NAMALWA (cell line): ENCODE measurements around the gene CCDC66.
"Not testable (repeated sequence)": the region's sequence is repeated elsewhere in the genome, so short reads cannot be mapped to it uniquely, and the experiment has no call there.

Experiments used
- DNase-seq: peaks from one replicate; pipeline ENCODE4 v3.0.0-alpha.2; 2015; ENCODE audit warnings: low spot score

The CCDC66 gene

DNA sequence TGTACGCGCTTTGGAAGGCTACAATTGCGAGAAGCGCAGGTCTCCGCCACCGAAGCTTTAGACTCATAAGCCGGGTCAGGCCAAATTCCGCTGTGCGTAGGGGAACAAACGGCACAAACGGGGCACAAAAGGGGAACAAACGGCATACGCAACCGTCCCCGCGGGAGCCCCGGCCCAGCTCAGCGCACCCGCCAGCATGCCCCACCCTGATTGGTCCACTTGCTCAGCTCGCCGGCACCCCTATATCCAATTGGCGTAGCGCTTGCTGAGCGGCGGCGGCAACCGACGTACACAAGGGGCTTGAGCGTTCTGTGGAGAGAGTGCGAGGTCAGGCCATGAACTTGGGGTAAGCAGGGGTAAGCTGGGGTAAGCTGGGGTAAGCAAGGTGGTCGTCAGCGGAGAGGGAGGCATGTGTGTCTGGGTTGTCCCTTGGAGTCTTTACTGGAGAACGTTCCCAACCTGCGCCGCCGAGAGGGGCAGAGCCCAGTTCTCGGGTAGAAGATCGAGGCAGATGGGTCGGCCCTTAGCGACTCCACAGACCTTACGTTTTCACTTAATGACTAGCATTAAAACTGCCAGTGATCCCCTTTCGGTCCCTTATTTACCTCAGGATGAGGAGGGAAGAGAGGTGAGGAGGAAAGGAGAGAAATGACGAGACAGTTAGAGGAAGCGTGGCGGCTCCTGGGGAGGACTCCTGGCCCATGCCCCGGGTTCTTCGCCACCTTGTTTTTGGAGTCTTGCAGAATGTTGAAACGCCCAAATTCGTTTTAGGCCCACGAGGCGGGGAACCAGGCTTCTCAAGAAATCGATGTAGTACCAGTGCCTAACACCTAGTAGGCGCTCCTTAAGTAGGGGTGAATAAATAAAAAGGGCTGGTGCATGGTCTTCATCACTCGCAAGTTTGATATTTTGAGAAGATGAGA, at the start of gene CCDC66:
Gene CCDC66, plus strand, starts transcription at position 268 of the 923 bp plus-strand sequence. Its CDS starts 68 bp downstream, at position 336.
- peak; percentile 88 for DNase-seq

DNA sequence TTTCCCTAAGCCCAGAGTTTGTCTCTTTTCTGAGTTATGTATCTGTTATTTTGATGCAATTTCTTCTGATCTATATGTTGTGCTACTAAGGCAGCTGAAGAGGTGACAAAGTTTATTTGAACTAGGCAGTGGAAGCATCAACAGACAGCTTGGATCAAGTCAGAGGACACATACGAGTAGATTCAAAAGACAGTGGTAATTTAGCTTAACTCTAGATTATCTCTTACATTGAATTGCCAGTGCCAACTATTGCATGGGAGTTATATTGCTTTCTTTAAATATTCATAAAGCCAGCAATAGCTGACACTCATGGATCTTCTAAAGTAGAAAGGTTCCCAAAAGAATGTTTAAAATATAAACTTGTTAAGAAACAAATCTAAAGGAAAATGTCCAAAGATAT, 37.3 kb upstream of the CCDC66 start:
- DNase-seq: no peak

DNA sequence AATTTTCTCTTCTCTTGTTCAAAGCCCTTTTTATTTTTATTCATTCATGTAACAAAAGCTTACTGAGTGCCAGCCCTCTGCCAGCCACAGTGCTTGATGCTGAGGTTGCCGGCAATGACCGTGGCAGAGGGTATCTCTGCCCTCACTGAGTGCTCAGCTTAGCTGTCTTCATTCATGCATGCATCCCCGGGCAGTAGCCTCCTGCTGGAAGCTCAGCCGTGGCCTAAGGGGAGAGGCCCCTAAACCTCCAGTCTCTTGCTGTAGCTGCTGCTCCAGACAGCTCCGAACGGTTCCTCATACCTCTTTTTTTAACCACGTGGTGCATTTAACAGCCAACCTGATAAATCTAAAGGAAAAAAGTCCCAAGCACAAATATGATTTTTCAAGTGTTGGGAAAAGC, 34.6 kb upstream of the CCDC66 start:
- DNase-seq: no peak

DNA sequence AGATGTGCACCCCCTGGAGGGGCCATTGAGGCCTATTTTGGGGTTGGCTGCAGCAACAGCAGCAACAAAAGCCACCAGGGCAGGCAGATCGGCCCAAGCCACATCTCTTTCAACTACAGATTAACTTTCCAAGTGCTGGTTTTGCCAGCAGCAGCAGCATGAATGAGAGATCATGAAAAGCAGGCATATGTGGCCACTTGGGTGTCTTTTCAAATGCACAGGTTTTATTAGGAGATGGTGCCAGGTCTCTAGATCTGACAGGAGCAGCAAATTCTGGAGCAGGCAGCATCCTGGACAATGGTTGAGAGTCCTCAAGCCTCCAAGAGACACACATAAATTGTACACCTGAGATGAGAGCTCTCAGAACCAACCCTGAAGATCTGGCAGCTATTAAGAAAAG, 31.7 kb upstream of the CCDC66 start:
- DNase-seq: no peak

DNA sequence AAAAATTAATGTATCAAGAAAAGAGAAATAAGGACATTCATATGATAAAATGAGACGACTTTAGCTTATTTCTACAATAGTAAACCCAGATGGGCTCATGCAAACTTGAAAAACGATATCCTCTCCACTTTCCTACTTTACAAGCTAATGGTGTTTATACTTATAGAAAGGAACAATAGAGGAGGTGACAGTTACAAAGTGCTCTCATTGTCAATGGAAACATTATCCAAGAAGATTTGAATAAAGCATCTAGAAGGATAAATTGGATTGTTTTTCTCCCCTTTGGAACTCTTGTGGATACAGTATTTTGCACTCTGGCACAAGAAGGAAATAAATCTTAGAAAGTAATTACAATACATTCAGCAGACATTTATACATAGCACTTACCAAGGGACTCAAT, 20.2 kb upstream of the CCDC66 start:
- DNase-seq: no peak

DNA sequence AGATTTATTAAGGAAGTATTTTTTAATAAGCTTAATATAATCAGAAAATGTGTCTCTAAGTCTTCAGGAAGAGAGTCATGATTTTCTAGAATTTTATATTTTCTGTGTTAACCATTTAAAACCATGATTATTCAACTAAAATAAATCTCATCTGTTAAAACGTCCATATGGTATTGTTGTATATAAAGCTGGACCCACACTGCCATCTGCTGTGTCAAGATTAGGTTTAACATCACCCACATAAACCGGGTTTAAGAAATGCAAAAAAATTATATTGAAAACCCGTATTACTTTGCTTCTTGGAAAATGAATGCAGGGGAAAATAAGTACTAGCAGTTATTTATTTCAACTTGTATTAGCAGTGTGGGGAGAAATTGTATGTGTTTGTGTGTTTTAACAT, 9.5 kb upstream of the CCDC66 start:
- DNase-seq: peak; percentile 12

DNA sequence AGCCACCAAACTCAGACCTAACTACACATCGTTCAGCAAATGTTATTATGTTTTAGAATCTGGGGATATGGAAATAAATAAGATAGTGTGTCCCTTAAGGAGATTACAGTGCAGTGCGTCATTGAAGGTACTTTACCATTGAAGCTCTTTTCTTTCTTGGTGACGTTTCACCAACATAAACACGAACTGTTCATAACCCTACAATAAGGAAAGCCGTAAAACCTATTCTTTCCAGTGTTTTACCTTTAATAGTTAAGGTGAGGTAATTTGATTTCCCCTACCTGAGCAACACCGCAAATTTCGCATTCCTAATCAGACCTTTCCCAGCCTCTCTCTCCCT, 826 bp downstream of the CCDC66 start:
- DNase-seq: no peak

DNA sequence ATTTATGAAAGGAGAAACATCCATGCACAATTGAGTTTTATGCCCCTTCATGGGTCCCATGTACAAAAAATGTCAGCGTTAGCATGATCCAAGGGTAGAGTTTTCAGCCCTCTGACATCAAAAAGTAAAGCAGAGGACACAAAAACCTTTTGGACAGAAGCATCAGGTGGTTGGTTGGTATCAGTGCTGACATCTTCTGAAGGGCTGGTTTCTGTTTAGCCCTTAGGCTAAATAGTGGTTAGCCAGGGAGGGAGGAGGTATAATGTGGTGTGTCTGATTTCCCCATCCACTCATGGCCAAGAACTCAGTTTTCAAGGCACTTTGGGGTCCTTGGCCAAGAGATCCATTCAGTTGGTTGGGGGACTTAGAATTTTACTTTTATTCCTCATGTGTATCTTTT, 16.5 kb downstream of the CCDC66 start:
- DNase-seq: no peak

DNA sequence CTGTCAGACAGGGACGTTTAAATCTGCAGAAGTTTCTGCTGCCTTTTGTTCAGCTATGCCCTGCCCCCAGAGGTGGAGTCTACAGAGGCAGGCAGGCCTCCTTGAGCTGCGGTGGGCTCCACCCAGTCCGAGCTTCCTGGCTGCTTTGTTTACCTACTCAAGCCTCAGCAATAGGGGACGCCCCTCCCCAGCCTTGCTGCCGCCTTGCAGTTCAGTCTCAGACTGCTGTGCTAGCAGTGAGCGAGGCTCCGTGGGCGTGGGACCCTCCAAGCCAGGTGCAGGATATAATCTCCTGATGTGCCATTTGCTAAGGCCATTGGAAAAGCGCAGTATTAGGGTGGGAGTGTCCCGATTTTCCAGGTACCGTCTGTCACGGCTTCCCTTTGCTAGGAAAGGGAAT, 25.0 kb downstream of the CCDC66 start:
- not testable (repeated sequence) for DNase-seq

DNA sequence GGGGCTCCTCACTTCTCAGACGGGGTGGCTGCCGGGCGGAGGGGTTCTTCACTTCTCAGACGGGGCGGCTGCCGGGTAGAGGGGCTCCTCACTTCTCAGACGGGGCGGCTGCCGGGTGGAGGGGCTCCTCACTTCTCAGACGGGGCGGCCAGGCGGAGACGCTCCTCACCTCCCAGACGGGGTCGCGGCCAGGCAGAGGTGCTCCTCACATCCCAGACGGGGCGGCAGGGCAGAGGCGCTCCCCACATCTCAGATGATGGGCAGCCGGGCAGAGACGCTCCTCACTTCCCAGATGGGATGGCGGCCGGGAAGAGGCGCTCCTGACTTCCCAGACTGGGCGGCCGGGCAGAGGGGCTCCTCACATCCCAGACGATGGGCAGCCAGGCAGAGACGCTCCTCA, 27.3 kb downstream of the CCDC66 start:
- not testable (repeated sequence) for DNase-seq

DNA sequence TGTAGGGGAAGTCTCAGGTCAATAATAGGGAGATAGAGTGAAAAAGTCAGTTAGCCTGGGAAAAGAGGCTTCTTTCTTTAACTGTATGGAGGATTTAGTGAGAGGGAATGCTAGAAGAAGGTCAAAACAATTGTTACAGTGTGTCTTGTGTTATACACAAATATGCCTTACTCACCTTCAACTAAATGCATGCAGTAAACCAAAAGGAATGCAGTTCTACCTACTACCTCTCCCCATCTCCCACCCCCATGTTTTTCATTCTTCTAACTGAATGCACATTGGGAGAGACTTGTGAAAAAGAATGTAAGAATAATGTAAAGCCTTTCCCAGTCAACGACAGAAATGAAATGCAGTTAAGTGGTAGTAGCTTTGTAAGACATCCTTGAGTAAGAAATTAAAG, 33.8 kb downstream of the CCDC66 start:
- DNase-seq: no peak

DNA sequence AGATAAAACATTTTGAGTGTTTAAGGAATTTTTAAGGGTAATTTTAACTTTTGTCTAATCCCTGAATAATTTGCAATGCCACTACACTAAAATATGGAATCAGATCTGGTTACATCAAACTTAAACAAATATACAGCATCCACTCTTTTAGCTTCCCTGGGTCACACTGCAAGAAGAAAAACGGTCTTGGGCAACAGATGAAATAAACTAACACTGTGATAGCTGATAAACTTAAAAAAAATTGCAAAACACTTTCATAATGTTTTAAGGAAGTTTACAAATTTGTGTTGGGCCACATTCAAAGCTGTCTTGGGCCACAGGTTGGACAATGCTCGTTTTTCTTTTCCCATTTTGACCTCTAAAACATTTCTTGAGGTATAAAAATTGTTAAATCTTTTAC, 34.3 kb downstream of the CCDC66 start:
- no peak for DNase-seq

DNA sequence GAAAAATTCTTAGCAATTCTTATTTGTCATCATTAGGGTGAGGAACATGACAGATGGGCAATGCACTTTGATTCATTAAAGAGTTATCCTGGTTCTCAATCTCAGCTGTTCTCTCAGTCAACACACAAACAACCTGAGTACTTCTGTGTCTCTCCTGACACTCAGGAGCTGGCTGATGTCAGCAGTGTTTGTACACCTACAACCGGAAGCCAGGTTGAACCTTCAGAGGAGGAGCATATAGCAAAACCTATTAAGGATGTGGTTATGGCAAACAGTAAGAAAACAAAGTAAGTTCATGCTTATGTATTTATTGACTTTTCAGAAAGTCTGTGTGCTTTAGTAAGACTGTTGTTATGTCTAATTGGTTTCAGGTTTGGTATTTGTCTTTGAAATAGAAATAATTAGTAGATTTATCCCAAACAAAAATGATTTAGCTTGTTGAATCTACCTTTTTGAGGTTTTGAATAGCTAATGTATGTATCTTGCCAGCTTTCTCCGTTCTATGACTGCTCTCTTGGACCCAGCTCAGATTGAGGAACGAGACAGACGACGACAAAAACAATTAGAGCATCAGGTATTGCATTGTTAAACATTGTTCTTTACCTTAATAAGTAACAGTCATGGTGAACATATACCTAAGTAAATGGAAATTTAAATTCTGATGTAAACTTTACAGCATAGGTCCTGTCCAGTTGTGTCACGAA, 36.6 kb downstream of the CCDC66 start:
- DNase-seq: no peak

DNA sequence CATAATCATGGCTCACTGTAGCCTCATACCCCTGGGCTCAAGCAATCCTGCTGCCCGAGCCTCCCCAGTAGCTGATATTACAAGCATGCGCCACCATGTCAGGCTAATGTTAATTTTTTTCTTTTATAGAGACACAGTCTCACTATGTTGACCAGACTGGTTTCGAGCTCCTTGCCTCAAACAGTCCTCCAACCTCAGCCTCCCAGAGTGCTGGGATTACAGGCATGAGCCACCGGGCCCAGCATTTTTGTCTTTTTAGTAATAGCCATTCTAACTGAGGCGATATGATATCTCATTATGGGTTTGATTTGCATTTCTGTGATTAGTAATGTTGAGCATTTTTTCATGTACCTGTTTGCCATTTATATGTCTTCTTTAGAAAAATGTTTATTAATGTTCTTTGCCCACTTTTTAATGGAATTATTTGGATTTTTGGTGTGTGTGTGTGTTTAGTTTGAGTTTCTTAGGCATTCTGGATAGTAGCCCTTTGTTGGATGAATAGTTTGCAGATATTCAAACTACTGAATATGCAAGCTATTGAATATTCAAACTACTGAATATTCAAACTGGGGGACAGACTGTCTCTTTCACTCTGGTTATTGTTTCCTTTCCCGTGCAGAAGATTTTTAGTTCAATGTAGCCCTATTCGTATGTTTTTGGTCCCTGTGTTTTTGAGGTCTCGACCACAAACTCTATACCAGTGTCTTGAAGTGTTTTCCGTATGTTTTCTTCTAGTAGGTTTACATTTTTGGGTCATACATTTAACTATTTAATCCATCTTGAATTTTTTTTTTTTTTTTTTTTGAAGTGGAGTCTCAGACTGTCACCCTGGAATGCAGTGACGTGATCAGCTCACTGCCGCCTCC, 39.2 kb downstream of the CCDC66 start:
- DNase-seq: no peak

DNA sequence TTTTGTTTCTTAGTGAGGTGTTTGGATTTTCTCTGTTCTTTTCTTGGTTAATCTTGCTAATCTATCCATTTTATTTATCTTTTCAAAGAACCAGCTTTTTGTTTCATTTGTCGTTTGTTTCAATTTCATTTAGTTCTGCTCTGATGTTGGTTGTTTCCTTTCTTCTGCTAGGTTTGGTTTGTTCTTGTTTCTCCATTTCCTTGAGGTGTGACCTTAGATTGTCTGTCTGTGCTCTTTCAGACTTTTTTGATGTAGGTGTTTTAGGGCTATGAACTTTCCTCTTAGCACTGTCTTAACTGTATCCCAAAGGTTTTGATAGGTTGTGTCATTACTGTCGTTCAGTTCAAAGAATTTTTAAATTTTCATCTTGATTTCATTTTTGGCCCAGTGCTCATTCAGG, 51.5 kb downstream of the CCDC66 start:
- not testable (repeated sequence) for DNase-seq

DNA sequence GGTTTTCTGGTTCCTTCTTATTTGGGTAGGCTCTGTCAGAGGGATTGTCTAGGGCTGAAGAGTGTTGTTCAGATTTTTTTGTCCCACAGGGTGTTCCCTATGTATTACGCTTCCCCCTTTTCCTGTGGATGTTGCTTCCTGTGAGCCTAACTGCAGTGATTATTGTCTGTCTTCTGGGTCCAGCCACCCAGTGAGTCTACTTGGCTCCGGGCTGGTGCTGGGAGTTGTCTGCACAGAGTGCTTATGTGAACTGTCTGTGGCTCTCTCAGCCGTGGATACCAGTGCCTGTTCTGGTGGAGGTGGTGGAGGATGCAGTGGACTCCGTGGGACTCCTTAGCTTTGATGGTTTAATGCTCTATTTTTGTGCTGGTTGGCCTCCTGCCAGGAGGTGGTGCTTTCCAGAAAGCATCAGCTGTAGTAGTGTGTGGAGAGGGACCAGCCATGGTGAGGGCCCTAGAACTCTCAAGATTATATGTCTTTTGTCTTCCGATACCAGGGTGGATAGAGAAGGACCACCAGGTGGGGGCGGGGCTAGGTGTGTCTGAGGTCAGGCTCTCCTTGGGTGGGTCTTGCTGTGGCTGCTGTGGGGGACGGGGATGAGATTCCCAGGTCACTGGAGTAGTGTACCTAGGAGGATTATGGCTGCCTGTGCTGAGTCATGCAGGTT, 53.8 kb downstream of the CCDC66 start:
- DNase-seq: no peak

DNA sequence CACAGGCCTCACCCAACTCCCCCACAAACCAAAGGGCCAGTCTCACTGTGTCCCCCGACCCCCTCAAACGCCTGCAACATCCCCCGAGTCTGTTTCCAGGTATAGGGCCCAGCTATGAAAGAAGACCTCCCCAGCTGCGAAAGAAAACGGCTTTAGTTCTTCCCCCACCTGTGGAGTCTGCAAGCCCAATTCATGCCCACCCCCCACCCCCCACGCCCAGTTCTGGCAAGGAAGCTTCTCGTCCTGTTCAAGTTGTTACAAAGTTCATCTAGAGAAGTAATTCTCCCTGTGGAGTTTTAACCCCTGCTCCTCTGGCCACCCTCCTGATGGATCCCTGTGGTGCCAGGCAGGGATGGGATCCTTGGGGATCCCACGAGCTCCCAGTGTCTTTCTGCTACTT, 54.4 kb downstream of the CCDC66 start:
- no peak for DNase-seq

DNA sequence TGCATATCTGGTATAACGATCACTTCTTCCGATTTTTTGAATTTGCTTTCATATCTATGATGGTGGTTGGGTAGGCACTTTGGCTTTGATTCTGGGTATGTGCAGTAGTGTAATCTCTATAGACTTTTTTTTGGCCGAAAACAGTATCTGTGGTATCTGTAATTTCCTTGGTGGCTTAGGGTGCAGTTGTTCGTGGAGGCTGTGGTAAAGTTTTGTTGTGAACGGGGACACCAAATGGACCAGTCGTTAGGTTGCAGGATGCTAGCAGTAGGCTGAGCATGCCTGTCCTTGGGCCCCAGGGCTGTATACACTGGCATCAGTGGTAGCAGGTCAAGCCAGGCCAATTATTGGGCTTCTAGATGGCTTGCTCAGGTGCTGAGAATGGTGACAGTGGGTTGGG, 55.2 kb downstream of the CCDC66 start:
- DNase-seq: no peak

DNA sequence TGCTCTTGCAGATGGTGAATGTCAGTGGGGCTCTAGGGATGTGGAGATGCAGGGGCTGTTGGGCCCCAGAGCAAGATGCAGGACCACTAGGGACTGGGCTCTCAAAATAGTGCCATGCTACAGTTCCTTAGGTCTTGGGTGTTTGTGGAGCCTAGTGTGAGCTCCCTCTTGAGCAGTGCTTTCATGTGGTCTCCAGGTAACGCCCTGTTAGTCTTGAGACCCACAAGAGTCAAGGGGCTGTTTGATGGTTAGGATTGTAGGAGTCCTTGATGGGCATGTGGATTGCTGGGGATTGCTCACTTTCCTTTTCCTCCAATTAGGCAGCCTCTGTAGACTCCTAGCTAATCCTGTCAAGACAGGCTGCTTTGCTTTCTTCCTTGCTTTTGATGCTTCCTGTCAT, 56.0 kb downstream of the CCDC66 start:
- no peak for DNase-seq

DNA sequence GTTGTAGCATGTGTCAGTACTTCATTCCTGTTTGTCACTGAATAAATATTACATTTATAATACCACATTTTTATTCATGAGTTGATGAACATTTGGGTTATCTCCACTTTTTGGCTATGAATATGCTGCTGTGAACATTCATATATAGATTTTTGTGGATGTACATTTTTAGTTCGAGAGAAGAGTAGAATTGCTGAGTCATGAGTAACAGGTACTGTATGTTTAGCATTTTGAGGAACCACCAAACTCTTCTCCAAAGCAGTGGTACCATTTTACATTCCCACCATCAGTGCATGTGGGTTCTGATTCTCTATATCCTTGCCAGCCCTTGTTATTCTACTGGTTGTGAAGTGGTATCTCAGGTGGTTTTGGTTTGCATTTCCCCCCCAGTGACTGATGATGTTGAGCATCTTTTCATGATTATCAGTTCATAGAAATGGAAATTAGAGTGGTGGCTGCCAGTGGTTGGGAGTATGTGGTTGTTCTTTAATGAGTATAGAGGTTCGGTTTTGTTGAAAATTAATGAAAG, 59.6 kb downstream of the CCDC66 start:
- DNase-seq: no peak

DNA sequence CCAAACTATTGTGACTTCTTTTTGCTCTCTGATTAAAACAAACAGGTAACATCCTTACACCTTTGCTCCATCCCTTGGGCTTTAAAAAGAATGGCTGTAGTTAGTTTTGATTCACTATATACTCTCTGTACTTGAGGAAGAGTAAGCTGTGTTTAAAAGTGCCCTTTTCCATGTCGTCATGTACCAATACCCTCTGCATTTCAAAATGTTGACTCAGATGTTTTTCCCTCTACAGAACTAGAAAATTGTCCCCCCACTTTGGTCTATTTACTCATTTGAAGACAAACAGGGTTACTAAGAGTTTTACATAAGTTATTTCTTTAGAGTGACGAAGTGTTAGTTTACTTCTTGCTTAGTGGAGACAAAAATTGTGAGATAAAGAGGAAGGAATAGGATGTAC, 63.4 kb downstream of the CCDC66 start:
- DNase-seq: no peak

DNA sequence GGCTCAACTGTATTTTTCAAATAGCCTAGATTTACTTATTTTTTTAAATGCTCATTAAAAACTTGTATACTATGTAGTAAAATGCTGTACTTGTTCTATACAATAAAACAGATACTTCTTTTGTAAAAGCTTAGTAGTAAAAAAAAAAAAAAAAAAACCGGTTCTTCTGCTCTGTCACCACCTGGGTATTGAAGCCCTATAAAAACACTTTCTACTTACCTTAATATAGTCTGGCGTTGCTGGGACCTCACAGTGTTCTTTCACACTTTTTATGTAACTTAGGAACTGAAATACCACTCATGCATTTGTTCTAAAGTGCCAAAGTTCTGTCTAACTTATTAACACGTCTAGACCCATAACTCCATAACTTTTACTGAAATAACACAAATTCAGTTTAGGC, 64.7 kb downstream of the CCDC66 start:
- no peak for DNase-seq
